HG03066 (cell line): Measurements from ENCODE around the gene NLRP4.

Experiments
- ATAC-seq: cut with Tn5 transposase; IDR thresholded peaks from one replicate; pipeline ENCODE4 v1.9.1; 2021; ENCODE audit warnings: low read depth; ENCODE audit not compliant: unreplicated experiment

The NLRP4 gene, protein sequence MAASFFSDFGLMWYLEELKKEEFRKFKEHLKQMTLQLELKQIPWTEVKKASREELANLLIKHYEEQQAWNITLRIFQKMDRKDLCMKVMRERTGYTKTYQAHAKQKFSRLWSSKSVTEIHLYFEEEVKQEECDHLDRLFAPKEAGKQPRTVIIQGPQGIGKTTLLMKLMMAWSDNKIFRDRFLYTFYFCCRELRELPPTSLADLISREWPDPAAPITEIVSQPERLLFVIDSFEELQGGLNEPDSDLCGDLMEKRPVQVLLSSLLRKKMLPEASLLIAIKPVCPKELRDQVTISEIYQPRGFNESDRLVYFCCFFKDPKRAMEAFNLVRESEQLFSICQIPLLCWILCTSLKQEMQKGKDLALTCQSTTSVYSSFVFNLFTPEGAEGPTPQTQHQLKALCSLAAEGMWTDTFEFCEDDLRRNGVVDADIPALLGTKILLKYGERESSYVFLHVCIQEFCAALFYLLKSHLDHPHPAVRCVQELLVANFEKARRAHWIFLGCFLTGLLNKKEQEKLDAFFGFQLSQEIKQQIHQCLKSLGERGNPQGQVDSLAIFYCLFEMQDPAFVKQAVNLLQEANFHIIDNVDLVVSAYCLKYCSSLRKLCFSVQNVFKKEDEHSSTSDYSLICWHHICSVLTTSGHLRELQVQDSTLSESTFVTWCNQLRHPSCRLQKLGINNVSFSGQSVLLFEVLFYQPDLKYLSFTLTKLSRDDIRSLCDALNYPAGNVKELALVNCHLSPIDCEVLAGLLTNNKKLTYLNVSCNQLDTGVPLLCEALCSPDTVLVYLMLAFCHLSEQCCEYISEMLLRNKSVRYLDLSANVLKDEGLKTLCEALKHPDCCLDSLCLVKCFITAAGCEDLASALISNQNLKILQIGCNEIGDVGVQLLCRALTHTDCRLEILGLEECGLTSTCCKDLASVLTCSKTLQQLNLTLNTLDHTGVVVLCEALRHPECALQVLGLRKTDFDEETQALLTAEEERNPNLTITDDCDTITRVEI

DNA sequence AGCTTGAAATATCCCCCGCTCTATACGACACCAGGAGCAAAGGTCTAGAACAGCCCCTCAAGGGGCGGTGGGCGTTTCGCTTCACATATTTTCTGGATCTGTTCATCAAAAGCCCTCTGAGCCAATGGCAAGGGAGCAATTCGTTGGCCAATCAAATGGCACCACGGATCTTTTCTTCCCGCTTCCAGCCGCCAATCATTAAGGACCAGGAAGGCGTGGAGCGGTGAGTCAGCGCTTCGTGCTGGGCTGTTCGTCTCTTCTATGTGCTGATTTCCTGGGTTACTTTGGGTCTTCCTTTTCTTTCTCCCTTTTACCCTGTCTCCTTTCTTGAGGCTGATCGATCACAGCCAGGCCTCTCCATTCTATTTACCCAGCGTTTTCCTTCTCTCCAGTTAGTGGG is at the start of gene NLRP4:
TSS of gene NLRP4 (plus strand) at position 201 of the 400 bp plus-strand sequence. CDS start 15,541 bp downstream, outside the sequence.
- no peak for ATAC-seq

DNA sequence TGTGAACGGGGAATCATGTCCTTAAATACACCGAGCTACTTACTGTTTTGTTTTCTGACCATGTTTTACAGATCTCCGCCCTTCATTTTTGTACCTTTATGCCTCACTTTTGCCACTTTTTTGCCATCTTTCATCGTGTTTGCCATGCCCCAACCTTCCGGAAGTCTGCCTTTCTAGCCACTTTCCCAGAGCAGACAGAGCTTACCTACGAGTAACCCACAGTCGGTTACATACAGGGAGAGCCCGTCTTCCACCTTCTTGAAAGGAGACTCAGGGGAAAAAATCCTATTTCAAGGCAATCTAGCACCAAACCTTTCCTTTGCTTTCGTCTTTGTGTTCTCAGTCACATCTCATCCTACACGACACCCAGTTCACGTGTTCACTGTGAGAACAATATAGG is 41.3 kb upstream of the NLRP4 start:
- no peak for ATAC-seq

DNA sequence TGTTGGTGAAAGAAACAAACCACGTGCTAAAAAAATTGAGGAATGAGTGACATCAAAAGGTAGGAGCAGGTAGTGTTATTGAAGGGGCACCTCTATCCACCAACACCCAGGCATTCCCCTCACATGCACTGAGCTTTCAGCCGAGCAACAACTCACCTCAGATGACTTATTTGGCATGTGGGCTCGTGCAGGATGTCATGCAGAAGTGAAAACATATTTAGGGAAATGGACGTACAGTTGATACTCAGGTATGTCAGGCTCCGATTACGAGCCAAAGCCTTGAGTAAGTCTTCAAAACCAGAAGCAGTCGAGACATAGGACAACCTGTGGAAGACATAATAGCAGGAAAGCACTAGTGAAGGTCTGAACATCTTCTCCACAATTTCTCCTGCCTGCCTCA is 34.9 kb upstream of the NLRP4 start:
- ATAC-seq, result no peak

DNA sequence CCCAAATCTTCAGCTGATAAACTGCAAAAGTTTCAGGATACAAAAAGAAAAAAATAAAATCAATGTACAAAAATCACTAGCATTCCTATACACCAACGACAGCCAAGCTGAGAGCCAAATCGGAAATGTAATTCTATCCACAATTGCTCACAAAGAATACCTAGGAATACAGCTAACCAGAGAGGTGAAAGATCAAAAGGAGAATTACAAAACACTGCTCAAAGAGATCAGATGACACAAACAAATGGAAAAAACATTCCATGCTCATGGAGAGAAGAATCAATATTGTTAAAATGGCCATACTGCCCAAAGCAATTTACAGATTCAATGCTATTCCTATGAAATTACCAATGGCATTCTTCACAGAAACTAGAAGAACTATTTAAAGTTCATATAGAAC is 34.1 kb upstream of the NLRP4 start:
- no peak for ATAC-seq

DNA sequence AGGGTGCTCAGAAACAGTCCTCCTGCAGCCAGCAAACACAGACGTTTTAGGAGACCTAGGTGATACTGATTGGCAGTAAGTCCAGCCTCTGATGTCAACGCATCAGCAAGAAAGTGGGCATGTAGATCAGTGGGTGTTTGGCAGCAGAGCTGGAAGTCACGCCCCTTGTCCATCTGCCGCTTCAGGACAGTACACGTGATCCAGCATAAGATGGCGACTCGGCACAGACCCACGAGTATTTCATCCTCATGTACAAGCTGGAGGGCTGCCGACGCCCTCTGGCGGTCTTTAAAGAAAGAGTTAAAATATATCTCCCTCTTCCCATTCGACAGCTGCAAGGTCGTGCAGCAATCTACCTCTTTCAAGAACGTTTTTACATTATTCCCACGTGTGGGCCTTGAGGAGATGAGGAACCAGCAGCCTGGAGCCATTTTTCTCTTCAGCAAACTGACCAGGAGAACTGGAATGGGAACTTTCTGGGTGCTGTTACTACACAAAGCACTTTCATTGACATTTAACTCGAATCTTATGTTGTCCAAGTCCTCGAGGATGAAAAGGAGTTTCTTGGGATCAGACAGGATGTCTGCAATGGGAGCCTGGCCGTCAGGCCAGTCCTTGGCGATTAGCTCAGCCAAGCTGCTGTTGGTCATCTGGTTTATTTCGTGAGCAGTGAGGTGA is 26.8 kb upstream of the NLRP4 start:
- no peak for ATAC-seq

DNA sequence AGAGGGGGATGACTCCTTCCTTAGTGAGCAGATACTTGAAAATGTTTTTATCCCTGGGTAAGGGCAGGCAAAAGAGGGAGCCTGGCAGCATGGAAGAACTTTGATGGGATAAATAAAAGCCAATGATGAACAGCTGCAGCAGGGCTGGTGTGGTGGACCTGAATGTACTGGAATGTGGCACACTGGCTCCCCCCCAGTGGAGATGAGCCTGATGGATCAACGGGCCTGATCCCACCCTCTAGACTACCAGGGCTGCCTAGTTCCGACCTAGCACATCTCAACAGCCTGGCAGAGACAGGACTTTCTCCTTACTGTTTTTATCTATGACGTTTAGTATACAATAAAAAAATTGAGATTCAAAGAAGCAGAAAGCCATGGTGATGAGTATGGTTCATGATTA is 25.0 kb upstream of the NLRP4 start:
- ATAC-seq, result no peak

DNA sequence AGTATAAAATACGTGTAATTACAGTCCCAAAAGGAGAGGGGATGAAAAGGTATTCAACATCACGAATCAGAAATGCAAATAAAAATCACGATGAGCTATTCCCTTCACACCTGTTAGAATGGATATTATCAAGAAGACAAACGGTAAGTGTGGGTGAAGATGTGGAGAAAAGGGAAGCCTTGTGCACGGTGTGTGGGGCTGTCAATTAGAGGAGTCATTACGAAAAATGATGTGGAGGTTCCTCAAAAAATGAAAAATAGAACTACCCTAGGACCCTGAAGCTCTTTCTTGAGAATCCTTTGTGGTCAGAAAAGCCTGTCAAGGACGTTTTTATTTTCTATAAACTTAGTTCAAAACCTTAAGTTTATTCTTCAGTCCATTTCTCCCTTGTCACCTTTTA is 23.9 kb upstream of the NLRP4 start:
- ATAC-seq, result no peak

DNA sequence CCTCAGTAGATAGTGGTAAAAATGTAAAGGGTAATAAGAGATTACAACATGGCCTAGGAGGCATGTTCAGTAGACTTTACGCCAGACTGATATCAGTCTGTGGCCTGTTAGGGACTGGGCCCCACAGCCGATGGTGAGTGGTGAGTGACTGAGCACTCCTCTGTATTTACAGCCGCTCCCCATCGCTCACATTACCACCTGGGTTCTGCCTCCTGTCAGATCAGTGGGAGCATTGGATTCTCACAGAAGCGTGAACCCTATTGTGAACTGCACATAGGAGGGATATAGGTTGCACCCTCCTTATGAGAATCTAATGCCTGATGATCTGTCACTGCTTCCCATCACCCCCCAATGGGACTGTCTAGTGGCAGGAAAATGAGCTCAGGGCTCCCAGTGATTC is 22.4 kb upstream of the NLRP4 start:
- no peak for ATAC-seq

DNA sequence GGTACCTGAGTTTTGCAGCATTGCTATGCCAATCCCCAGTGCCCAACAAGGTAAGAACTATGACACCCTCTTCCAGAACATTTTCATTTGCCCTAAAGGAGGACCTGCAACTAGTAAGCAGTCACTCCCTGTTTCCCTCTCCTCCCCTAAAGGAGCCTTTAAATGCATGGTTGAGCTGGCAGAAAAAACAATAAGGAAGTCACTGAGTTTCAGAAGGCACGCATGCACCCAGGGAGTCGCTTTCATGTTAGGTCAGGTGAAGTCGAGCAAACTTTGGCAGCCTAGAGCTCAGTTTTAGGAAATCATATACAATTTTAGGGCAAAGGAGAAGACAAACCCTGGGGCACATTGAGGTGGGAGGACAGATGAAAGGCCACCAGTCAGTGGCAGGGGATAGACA is 16.3 kb upstream of the NLRP4 start:
- no peak for ATAC-seq

DNA sequence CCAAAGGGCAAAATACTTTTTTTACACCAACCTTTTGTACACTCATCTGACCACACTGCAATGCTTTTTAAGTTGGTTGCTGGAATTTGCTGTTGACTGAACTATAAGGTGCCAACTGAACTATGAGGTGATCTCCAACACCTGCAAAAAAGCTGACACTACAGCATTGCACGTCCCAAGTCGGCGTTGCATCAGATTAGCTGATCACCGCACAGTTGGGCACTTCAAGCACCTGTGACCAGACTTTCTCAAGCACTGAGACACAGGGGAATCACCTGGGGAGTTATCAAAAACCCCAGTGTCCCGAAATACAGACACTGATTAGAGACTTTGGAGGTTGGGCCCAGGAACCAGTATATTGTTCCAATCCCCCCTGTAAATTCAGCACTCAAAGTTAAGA is 5.7 kb upstream of the NLRP4 start:
- ATAC-seq, result no peak

DNA sequence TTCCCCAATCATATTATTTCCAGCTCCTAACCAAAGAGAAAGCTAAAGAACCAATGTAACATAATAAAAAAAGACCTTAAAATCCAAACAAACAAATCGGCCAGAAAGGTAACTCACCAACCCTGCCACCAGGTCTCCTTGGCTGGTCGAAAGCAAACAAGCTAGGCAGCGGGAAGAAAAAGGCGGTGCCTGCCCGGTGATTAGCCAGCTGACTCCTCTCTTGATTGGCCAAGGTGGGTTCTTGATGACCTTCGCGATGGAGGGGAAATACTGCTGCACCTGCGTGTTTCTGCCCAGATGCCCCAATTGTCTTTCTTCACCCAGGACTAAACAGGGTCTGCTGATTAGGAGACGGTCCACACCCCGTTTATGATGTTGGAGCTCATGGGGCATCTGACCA is 4.5 kb upstream of the NLRP4 start, which contains the start of gene NLRP11:
TSS of gene NLRP11 (minus strand) at position 154 of the 400 bp plus-strand sequence. CDS start 13,825 bp downstream, outside the sequence.
- ATAC-seq, result no peak

DNA sequence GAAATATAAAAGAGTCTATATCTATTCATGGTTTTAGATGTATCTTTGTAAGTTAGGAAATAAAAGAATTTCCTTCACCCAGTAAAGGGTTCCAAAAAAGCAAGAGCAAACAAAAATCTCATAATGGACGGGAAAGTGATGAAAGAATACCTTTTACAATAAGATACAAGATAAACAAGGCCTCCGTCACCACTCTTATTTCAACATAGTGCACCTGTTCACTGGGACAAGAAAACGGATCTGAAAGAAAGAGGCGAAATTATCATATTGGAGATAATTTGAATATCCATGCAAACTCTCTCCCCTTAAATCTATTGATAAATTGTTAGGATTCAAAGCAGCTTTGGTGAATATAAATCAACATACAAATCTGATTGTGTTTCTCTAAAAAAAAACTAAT is 3.7 kb upstream of the NLRP4 start:
- no peak for ATAC-seq

DNA sequence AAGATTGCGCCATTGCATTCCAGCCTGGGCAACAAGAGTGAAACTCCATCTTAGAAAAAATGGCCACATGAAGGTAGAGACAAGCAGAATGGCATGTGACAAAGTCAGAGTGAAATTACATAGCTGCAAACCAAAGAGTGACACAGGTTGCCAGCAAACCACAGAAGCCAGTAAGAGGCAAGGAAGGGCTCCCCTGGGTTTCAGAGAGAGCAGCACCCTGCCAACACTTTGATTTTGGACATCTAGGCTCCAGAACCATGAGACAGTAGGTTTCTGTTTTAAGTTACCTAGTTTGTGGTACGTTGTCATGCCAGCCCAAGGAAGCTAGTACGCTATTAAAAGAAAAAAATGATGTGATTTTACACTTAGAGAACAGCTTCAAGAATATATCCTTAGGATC is 1.9 kb downstream of the NLRP4 start:
- no peak for ATAC-seq

DNA sequence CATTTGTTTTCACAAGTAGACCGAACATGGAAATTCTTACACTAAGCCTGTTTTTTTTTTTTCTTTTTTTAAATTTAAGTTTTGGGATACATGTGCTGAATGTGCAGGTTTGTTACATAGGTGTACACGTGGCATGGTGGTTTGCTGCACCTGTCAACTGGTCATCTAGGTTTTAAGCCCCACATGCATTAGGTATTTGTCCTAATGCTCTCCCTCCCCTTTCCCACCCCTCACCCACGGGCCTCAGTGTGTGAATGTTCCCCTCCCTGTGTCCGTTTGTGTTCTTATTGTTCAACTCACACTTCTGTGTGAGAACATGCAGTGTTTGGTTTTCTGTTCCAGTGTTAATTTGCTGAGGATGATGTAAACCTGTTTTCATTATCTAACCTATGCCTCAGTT is 2.6 kb downstream of the NLRP4 start:
- no peak for ATAC-seq

DNA sequence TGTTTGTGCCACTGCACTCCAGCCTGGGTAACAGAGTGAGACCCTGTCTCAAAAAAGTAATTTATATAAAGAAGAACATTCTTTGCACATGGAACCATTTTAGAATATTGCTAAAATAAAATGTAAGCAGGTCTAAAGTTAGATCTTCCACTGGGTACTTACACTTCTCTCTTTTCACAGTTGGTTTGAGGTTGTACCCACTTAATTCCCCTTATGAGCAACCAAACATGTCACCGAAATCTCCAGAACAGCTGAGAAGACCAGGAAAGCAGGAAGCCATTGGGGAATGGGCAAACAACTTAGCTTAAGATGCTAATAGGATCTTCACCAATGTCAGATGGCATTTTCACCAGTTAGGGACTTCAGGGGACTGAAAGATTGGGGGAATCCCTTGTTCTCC is 18.8 kb downstream of the NLRP4 start:
- no peak for ATAC-seq

DNA sequence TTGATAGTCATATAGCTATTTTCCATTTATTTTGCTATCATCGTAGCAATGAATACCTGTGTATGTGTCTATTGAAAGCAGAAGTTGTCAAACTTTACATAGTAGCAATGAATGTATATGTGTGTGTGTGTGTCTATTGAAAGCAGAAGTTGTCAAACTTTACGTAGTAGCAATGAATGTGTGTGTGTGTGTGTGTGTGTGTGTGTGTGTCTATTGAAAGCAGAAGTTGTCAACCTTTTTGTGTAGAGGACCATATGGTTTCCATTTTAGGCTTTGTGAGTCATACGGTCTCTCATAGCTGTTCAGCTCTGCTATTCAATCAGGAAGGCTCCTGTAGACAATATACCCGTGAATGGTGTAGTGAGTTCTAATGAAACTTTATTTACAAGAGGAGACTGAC is 20.8 kb downstream of the NLRP4 start:
- ATAC-seq, result no peak

DNA sequence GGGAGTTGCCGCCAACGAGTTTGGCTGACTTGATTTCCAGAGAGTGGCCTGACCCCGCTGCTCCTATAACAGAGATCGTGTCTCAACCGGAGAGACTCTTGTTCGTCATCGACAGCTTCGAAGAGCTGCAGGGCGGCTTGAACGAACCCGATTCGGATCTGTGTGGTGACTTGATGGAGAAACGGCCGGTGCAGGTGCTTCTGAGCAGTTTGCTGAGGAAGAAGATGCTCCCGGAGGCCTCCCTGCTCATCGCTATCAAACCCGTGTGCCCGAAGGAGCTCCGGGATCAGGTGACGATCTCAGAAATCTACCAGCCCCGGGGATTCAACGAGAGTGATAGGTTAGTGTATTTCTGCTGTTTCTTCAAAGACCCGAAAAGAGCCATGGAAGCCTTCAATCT is 21.6 kb downstream of the NLRP4 start:
- ATAC-seq, result no peak

DNA sequence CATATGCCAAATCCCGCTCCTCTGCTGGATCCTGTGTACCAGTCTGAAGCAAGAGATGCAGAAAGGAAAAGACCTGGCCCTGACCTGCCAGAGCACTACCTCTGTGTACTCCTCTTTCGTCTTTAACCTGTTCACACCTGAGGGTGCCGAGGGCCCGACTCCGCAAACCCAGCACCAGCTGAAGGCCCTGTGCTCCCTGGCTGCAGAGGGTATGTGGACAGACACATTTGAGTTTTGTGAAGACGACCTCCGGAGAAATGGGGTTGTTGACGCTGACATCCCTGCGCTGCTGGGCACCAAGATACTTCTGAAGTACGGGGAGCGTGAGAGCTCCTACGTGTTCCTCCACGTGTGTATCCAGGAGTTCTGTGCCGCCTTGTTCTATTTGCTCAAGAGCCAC is 22.1 kb downstream of the NLRP4 start:
- no peak for ATAC-seq

DNA sequence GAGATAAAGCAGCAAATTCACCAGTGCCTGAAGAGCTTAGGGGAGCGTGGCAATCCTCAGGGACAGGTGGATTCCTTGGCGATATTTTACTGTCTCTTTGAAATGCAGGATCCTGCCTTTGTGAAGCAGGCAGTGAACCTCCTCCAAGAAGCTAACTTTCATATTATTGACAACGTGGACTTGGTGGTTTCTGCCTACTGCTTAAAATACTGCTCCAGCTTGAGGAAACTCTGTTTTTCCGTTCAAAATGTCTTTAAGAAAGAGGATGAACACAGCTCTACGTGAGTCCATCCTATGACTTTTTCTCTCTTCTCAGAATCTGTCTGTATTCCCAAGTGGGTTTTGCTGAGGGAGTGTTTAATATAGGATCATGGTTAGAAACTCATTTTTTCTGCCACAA is 22.6 kb downstream of the NLRP4 start:
- ATAC-seq, result no peak

DNA sequence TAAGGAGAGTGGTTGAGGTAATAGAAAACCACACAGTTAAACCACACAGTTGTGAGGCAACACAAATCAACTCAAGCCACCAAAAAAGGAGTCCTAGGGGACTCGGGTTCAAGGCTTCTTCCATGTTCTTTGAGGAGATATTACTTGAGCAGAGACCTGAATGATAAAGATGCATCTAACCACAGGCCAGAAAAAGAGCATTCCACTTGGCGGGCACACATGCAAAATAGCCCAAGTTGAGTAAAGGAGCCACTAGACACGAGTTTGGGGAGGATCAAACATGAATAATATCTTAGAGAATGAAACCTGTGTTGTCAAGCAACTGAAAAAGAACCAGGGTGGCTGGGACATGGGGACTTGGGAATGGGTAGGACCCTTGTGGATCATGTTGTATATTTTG is 30.2 kb downstream of the NLRP4 start:
- no peak for ATAC-seq

DNA sequence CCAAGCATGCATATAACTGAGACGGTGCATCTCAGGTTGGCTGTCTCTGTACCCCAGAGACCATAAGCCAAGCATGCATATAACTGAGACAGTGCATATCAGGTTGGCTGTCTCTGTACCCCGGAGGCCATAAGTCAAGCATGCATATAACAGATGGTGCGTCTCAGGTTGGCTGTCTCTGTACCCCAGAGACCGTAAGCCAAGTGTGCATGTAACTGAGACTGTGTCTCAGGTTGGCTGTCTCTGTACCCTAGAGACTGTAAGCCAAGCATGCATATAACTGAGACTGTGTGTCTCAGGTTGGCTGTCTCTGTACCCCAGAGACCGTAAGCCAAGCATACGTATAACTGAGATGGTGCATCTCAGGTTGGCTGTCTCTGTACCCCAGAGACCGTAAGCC is 30.8 kb downstream of the NLRP4 start:
- no peak for ATAC-seq
